GM21360 (cell line): ENCODE measurements around the gene SCAMP2.

Source experiments
- ATAC-seq: cut with Tn5 transposase; IDR thresholded peaks from one replicate; pipeline ENCODE4 v1.9.1; 2021; ENCODE audit warnings: mild to moderate bottlenecking, moderate library complexity; ENCODE audit not compliant: unreplicated experiment

SCAMP2 gene

DNA sequence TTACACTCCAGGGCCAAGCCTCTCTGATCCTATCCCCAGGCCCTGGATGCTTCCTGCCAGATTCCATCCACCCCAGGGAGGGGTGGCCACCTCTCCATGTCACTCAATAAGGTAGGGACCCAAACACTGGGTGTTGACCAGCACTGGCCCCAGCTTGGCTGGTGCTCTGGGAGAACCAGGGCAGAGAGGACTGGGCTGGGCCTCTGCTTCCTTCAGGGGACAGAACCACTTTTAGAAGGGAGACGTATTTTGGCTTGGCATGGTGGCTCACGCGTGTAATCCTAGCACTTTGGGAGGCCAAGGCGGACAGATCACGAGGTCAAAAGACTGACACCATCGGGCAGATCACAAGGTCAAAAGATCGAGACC lies 51.4 kb downstream of the SCAMP2 start:
- no peak for ATAC-seq

DNA sequence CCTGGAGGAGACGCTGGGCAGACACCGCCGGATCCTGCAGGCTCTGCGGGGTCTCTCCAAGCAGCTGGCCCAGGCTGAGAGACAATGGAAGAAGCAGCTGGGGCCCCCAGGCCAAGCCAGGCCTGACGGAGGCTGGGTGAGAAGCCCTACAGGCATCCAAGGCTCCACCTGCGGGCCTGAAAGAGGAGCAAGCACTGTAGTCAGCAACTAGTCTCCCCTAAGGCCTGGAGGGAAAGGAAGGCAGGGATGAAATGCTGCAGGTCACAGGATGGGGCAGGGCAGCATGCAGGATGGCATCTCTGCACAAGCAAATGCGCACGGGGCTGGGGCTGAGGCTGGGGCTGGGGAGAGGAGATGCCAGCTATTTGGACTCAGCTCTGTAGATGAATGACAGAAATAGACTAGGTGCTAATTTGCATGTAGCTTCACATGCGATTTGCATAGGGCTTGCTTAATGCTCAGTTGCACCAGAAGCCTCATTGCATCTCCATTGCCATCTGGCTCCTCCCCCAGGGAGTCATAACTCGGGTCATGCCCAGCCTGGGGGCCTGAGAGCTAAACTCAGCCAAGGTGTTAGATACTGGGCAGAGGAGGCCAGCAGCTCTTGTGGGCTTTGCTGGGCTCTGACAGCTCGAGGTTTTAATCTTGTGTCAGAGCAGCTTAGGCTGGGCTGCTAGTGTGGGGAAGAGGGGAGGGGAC lies 51.9 kb downstream of the SCAMP2 start:
- peak; percentile 70 for ATAC-seq

DNA sequence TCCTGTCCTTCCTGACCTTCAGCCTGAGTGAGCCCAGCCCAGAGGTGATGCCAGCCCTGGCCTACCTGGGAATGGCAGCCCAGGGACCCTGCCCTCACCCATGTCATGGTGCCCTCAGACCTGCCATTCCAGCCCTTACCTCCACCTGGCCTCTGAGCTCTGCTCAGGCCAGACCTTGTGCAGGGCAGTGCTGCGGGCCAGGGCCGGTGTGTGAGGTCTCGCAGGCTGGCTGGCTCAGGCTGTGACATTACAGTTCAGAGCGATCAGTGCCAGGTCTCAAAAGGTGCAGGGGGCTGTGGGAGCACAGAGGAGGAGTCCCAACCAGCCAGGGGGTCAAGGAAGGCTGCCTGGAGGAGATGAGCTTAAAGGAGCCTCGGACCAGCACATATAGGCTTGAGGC lies 53.1 kb downstream of the SCAMP2 start:
- ATAC-seq: no peak

DNA sequence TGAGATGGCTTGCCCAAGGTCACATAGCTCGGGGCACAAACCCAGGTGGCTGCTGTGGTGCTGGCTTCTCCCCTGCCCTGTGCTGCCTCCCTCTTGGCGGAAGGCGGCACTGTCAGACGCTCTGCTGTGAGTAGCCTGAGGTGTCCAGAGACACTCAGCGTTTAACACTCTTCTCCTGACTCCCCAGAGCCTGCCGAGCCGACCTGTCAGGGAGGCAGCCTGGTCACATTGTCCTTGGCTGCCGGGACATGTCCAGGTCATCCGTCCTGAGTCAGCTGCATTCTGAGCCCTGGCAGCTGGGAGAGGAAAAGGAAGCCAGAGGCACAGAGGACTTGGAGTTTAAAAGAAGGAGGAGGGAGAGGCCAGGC lies 55.8 kb downstream of the SCAMP2 start:
- ATAC-seq: no peak

DNA sequence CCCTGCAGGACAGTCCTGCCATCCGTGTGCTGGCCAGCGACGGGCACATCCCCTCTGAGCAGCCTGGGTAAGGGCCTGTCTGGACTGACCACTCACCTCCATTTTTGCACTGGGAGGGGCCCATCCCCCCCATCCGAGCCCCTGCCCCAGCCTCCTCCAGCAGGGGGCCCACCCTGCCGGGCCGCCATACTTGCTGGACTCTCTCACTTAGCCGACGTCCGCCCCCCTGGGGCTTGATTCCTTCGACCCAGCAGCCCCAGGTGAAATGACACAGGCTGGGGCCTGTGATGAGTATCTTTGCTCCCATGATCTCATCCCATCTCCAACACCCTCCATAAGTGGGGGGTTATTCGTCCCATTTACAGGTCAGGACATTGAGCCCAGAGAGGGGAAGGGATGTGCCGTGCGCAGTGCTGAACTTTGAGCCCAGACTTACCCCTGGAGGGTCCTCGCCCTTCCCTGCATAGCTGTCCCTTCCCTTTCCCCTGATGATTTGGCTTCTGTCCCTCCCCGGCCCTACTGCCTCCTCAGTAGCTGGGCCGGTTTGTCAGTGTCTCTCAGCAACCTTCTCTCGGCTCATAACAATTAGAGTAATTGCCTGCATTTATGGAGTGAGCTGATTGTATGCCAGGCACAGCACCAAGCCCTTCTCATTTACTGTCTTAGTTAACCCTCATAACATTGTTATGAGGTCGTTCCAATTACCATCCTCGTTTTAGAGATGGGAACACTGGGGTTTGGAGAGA lies 56.4 kb downstream of the SCAMP2 start:
- ATAC-seq: no peak

DNA sequence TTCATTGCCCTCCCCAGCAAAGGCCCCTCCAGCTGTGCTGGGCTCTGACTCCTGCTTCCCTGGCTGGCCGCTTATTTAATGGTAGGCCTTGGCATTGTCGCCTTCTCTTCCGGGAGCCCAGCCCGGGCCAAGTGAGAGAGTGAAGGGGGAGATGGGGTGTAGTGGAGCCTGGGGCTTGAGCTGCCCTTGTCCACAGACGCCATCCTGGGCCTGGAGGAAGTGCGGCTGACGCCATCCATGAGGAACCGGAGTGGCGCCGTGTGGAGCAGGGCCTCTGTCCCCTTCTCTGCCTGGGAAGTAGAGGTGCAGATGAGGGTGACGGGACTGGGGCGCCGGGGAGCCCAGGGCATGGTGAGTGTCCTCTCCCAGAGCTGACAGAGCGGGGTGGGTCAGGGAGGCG lies 57.2 kb downstream of the SCAMP2 start:
- no peak for ATAC-seq

DNA sequence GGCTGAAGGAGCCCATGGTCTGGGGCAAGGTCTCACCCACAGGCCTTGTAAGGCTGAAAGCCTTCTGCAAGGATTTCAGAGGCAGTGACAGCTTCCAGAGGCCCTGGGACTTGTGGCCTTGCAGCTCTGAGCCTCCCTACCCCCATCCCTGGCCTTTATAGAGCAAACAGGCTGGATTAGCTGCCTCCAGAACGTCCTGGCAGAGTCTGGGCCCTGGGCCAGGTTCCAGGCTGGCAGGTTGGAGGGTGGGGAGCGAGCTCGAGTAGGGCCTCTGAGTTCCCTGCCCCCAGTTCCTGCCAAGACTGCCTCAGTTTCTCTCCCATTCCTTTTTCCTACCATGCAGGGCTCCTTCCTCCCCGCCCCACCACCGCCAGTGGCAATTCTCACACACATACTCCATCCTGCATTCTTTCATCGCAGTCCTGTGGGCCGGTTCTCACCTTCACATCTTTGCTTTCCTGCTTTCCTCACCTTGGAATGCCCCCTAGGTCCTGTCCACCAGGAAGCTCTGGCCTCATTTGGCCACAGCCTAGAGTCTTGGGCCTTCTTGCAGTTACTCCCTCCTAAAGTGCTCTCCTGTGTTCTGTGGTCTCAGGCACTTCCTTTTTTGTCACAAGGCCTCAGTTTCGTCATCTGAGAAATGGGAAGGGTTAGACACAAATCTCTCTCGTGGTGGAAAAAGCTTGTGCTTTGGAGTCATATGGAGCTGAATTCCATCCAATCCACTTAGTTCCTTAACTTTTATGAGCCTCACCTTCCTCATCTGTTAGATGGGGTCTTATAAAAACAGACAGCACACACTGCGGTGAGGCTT lies 57.8 kb downstream of the SCAMP2 start:
- ATAC-seq: no peak

DNA sequence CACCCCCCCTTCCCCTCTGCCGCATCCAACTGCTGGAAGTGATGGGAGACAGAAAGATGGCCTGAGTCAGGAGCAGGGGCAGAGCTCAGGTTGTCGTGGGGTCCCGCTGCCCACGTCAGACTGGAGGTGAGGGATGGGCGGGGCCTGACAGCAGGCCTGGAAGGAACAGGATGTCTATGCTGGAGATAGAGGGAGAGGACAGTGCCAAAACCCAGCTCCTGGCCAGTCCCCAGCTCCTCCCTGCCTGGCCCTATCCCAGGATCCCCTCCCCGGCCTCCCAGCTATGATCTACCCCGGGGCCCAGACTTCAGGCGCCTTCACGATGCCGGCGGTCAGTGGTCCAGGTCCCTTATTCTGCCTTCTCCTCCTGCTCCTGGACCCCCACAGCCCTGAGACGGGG lies 60.6 kb downstream of the SCAMP2 start, which contains the start of gene LMAN1L:
Gene LMAN1L, plus strand, starts transcription at position 303 of the 400 bp plus-strand sequence. Its CDS starts 20 bp downstream, at position 323.
- no peak for ATAC-seq

DNA sequence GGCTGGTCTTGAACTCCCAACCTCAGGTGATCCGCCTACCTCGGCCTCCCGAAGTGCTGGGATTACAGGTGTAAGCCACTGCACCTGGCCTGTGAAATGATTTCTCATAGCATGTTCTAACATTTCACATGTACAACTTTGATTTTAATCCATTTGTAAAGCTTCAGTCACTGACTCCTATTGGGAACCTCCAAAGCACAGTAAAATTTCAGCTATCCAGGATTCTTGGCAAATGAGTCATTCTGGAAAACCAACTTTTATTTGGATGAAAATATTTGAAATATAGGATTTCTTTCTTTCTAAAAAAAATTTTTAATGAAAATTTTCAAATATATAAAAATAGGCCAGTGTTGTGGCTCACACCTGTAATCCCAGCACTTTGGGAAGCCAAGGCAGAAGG lies 63.2 kb downstream of the SCAMP2 start:
- ATAC-seq: no peak

DNA sequence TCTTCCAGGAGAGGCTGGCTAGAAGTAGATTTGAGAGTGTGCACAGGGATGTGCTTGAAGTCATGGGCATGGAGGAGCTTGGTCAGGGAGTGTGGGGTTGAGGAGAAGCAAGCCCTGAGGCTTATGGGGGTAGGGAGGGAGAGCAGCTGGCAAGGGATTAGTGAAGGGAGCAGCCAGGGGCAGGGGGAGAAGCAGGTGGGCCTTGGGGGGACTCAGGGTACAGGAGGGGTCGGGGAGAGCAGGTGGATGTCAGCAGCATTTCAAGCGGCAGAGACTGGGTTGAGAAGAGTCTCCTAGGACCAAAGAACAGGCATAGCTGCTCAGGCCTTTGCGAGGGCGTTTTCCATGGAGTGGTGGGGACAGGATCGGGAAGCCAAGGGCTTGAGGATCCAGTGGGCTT lies 63.9 kb downstream of the SCAMP2 start:
- ATAC-seq: no peak

DNA sequence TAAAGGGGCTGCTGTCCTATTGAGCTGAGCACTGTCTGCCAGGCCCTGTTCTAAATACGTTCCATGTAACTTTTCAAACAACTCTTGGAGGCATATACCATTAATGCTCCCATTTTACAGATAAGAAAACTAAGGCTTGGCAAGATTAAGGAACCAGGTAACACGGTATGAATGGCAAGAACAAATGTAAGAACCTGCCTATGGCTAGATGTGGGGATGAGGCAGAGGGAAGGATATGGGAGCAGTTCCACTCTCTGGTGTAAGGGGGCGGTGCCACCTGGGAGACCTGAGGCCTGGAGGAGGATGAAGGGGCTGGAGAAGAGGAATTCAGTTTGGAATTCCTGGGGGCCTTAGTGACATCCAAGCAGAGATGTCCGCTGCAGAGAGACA lies 64.3 kb downstream of the SCAMP2 start:
- no peak for ATAC-seq

DNA sequence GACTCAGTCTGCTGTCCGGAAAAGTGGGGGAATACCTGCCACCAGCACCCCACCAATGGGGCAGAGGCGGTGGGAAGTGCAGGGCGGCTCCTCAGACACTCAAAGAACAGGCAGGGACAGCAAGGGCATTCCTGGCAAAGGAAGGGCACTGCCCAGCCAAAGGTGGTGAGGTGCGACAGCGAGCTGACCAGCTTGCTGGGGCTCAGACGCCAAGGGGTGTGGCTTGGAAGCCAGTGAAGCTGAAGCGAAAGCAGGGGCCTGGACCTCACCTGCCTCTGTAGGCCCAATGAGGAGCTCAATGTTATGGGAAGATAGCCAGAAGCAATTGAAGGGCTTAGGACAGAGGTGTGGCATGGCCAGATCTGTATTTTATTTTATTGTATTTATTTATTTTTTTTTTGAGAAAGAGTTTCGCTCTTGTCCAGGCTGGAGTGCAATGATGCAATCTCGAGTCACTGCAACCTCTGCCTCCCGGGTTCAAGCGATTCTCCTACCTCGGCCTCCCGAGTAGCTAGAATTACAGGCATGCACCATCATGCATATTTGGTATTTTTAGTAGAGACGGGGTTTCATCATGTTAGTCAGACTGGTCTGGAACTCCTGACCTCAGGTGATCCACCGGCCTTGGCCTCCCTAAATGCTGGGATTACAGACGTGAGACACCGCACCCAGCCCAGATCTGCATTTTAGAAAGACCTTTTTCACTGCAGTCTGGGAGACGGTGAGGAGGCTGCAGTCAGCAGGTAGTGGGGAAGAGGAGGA lies 64.9 kb downstream of the SCAMP2 start:
- no peak for ATAC-seq

DNA sequence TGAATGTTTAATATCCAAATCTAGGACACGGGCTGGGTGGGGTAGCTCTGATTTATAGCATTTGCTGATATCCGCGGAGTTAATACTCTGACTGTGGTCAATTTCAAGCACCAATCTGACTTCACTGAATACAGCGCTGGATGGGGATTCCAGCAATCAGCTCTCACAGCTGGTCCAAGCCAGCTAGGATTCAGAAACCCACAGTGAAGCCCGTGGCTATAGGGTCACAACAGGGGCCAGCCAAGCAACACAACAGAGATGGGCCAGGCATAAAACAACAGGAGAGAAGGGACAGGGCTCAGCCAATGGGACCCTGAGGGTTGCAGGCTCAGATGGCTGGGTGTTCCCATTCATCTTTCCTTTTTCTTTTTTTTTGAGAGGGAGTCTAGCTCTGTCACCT lies 65.9 kb downstream of the SCAMP2 start:
- ATAC-seq: no peak

DNA sequence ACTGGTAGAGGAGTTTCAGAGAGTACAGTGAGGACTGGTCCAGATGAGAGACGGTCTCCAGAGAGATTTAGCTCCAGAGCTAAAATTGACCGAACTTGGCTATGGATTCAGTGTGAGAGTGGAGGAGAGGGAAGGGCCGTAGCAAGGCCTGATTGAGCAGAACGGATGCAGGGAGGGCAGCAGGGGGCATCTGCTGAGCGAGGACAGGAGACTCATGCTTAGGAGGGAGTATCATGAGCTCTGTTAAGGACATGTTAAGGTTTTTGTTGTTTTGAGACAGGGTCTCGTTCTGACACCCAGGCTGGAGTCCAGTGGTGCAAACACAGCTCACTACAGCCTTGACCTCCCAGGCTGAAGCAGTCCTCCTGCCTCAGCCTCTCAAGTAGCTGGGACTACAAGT lies 68.2 kb downstream of the SCAMP2 start:
- no peak for ATAC-seq

DNA sequence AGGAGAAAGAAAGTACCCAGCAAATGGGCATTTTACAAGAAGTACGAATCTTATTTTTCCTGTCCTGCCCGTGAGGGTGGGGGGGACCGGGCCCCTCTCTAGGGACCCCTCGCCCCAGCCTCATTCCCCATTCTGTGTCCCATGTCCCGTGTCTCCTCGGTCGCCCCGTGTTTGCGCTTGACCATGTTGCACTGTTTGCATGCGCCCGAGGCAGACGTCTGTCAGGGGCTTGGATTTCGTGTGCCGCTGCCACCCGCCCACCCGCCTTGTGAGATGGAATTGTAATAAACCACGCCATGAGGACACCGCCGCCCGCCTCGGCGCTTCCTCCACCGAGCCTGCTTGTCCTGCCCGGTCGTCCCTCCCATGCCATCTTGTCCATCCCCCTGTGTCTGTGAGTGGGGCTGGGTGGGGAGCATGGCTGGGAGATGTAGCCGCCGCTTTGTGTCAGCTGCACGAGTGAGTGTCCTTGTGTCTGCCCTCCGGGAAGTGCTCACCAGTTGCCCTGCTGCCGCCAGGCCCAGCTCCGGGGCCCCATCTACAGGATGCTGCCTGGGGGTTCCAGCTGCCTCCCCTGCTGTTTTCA lies 70.2 kb downstream of the SCAMP2 start:
- no peak for ATAC-seq

DNA sequence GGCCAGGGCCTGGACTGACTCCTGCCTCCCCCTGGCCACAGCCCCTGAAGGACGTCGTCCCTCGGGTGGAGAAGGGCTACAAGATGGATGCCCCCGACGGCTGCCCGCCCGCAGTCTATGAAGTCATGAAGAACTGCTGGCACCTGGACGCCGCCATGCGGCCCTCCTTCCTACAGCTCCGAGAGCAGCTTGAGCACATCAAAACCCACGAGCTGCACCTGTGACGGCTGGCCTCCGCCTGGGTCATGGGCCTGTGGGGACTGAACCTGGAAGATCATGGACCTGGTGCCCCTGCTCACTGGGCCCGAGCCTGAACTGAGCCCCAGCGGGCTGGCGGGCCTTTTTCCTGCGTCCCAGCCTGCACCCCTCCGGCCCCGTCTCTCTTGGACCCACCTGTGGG lies 70.9 kb downstream of the SCAMP2 start:
- no peak for ATAC-seq

DNA sequence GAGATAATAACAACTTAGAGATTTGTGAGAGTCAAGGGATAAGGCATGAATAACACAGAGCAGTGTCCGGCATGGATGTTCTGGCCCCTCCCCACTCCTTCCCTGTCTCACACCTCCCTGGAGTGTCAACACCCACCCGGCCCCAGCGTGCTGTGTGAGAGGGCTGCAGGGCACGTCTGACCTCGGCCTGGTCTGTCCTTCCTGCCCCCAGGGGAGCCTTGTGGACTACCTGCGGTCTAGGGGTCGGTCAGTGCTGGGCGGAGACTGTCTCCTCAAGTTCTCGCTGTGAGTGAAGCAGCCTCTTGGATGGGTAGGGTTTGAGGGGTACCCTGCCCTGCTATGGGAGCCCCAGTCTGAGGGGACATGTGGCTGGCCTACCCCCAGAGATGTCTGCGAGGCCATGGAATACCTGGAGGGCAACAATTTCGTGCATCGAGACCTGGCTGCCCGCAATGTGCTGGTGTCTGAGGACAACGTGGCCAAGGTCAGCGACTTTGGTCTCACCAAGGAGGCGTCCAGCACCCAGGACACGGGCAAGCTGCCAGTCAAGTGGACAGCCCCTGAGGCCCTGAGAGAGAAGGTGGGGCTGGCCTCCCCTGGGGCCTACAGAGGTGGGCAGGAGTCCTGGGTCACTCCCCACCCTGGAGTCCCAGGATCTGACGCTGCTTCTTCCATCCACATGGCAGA lies 71.7 kb downstream of the SCAMP2 start:
- ATAC-seq: no peak

DNA sequence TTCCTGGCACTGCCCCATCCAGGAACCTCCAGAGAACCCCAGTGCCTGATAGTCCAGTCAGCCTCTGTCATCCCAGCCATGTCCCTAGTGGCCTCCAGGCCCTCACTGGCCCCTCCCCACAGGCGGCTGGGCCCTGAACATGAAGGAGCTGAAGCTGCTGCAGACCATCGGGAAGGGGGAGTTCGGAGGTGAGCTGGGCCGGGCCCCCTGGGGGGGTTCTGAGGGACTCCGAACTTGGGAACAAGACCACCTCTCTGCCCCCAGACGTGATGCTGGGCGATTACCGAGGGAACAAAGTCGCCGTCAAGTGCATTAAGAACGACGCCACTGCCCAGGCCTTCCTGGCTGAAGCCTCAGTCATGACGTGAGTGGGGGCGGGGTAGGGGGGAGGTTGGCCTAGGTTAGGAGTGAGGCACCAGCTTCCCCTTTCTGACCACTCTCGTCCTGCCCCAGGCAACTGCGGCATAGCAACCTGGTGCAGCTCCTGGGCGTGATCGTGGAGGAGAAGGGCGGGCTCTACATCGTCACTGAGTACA lies 72.5 kb downstream of the SCAMP2 start:
- ATAC-seq: no peak

DNA sequence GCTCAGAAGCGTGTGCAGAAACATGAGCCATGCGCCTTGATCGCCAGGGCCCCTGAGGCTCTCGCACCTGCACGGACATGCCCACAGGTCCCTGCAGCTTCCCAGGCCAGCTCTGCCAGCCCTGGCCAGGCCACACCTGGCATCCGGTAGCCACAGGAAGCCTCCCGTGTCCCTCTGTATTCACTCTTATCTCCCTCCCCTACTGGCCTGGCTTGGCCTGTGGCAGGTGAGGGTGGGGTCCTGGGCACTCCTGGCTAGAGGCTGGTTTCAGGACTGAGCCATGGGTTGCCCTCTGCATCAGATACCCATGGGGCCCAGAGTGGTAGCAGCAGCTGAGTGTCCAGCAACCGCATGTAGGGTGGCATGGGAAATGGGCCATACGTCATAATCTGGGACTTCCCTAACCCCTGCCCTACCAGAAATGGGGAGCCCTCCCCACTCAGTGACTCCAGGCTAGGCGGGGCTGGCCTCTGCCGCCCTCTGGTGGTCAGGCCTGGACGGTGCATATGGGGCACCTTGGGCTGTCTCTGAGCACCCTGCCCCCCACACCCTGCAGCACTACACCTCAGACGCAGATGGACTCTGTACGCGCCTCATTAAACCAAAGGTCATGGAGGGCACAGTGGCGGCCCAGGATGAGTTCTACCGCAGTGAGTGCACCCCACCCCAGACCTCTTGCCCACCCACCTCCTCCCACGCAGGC lies 73.2 kb downstream of the SCAMP2 start:
- peak; percentile 74 for ATAC-seq
